A172 (cell line): ENCODE data around the gene TMEM178B. TPM values are rescaled to one million over a fixed set of nuclear protein-coding genes. Genes with fewer than 3 reads are reported as not detected.
A peak's percentile ranks its signal among the peaks of the same experiment; 100 is the strongest.

Experiments used
- DNase-seq: peaks from one replicate; pipeline ENCODE4 v3.0.0-alpha.2; 2015; ENCODE audit warnings: low spot score
- total RNA-seq: library from RNA; depleted of rRNA; stranded (reverse); fragments of >200 nt; shearing (Covaris generic); gene quantifications from 2 replicates; pipeline ENCODE4 v1.2.3, GENCODE V29; 2014

The TMEM178B gene
- total RNA-seq, 1 experiment from 2014 or later: 0.50 TPM

DNA sequence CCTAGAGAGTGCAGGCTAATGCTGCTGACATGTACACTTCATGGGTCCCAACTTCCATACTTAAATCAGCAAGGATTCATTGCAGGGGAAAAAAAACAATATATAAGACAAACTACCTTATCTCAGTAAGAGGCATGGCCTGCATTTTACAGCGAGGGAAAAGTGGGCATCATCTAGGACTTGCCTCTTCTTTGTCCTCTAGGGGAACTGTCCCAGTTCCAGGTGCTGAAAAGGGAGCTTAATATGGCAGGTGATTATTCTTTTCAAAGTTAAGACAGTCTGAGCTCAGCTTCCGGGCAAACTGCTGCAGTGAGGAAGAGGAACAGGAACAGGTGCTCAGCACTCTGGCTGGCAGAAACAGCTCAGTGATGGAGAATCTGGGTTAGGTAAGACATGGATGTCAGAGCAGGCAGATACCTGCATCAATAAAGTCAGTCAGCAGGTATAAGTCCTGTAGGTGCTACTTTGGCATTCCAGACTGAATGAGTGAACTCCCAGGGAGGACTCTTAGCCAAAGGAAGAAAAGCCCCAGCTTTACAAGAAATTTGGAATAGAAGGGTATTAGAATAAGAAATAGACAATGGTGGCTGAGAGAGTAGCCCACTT is 147.2 kb downstream of the TMEM178B start:
- DNase-seq: peak; percentile 3

DNA sequence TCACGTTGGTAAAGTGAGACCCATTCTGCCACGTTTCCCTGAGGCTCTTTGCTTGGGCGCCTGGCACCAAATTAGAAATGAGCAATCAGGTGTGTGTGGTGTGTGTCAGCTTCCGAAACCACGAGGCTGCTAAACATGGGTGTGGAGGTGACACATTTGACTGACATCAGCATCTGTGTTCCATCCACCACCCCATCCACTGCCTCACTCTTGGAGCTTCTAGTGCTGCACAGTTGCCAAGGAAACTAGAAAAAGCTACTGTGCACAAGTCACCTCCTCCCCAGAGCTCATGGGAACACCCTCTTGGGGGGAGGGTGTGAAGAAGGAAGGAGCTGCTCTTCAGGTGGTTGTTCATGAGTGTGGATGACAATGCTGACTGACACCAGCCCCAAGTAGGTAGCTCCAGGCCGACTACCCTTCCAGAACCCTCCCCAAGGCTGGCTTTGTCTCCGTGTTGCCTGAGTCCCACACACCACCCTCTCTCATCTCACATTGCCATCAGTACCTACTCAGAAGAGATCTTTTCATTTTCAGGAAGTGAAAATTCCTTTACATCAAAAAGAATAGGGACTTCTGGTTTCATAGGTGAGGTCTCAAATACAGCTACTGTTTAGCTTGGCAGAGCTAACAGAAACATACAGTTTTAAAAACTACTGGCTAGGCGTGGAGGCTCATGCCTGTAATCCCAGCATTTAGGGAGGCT is 152.2 kb downstream of the TMEM178B start:
- no peak for DNase-seq

DNA sequence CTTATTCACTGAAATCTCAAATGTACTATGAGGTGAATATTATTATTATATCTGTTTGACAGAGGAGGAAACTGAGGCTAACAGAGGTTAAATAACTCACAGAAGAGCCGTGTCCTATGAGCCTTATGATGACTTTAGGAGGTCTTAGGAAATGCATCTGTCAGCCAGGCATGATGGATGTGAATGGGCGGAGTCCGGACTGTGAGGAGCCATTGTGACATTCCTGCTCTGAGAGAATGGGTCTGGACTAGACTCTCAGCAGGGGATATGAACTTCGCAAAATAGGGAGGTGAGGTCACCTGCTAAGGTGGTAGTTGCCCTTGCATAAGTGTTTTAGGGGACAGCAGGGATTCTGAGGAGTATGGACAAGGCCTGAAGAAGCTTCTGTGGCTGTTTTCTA is 153.6 kb downstream of the TMEM178B start:
- no peak for DNase-seq

DNA sequence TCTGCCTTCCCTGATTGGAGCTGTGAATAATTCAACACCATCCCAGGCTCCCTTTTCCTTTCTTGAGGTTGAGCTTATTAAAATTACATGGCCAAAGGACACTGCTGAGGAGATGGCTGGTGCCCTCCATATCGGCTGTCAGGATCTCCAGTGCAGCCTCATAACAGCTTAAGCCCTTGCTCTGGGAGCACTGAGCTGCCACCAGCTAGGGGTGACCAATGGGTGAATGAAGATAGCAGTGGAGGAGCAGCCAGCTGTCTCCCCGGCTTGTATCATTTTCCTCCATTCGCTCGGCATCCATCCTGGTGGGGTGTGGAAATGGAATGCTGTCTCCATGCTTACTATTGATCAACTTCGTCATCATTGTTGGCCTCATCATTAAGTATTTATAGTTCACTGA is 154.6 kb downstream of the TMEM178B start:
- DNase-seq: no peak

DNA sequence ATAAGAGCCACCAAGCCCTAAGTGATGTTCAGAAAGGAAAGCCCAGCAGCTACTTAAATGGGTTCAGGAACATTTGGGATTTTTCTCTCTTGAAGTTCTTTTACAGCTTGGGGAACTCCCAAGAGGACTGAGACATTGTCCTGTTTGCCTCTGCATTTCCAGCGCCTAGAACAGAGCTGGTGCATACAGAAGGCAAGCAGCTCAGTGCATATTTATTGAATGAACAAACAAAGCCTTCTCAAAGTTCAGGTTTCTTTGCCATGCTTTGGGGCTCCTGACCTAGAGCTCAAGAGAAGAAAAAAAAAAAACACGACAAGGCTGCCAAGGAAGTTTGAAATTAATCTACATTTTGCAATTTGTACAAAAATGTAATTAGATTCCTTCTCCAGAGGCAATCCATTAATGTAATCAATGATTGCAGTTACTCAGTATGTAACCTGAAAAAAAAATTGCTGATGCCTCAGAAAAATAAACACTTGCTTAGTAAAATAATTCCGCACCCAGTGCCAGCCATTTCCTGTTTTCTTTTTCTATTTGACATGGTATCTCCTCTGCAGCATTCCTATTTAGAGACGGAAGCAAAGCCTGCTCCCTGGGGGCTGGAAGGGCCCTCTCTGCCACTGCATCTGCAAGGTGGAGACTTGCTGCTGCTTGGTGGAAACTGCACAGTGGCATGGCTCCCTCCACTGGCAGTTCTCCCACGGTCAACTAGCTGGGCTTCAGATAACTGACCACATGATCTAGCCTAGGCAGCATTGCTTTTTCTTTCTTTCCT is 157.3 kb downstream of the TMEM178B start:
- peak; percentile 38 for DNase-seq

DNA sequence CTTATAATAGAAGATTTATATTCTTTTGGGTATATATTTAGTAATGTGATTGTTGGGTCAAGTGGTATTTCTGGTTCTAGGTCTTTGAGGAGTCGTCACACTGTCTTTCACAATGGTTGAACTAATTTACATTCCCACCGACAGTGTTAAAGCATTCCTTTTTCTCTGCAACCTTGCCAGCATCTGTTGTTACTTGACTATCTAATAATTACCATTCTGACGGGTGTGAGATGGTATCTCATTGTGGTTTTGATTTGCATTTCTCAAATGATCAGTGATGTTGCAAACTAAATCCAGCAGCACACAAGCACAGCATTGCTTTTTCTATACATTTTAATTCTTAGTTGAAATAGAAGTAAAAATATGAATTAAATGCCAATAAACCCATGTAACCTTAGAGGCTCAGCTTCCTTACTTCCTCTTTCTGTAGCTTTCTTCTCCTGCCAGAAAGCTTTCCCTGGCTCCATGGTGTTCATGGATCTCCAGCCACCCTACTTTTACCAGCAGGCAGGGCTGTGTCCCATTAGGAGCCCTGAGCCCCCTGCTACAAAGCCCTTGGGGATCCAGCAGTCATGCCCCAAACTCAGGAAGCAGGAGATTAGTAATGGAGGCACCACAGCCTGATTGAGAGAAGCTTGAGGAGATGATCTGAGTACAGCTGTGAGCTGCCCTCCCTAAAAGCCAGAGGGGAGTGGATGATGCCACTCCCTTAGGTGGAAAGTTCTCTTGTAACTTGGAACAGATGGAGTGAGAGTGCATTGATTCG is 158.6 kb downstream of the TMEM178B start:
- no peak for DNase-seq

DNA sequence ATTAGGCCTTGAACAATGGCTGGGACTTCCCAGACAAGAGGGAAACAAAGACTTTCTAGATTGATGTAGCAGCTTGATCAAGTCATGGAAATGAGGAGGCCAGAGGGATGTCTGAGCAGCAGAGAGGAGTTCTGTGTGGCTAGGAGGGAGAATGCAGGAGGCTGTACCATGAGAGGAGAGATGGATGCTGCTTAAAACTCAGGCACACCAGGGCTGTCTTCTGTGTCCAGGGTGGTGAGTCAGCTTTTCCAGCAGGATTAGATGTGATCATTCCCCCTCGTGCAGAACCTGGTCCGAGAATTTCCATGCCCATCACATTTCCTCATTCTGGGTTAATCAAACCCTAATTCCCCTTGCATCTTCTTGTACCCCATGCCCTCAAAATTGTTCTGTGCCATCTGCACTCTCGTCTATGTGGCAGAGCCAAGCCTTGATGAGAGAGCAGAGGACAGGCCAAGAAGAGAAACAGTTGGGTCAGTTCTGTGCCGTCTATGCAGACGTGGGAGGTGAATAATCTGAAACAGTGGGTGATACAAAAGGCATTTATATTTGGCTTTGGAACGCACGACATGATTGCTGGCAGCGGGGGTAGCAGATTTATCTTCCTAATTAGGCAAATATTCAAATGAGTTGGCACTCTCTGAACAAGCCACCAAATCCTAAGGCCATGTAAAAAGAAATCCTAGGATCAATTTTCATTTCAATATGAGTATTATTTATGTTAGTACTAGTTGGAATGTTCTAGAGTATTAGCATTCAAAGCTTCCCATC is 160.7 kb downstream of the TMEM178B start:
- DNase-seq: no peak

DNA sequence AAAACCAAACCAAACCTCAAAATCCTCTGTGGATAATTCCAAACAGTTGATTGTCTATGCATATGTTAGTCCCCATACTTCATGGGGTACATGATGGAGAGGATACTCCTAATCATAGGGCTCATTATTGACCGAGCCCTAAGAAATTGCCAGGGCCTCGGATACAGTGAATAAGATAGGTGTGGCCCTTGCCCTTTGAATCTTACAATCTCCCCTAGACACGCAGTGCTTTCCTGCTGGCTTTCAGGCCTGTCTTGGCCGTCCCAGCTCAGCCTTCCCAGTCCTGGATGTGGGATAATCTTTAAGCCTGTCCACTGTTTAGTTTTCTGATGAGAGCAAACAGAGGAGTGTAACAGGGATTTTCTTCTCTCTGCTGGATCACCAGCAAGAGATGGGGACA is 161.8 kb downstream of the TMEM178B start:
- DNase-seq: no peak

DNA sequence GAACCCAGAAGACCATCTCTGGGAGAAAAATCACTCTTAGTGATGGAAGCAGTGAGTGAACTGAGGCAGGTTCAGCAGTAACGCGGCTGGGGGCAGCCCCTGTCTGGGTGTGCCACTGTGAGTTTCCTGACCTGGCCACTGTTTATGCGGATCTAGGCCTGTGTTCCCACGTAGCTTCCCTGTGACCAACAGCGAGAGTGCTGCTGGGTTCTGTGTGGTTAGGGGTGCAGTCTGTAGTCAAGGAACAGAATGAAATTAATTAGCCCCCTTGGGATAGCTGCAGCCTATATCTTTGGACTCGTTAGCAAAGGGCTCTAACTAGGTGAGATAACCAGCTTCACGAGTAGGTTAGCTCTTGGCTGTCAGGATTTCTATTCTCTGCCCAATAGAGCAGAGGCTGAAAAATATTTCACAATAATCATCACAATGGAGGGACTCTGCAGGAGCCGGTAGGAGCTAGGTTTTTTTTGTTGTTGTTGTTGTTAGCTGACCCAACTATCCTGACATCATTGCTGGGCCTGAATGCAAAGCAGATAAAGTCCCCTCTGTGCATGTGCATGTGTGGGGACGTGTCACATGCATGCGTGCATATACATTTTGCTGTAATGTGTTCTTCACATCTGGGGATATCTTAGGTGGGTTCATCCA is 164.9 kb downstream of the TMEM178B start:
- DNase-seq: no peak

DNA sequence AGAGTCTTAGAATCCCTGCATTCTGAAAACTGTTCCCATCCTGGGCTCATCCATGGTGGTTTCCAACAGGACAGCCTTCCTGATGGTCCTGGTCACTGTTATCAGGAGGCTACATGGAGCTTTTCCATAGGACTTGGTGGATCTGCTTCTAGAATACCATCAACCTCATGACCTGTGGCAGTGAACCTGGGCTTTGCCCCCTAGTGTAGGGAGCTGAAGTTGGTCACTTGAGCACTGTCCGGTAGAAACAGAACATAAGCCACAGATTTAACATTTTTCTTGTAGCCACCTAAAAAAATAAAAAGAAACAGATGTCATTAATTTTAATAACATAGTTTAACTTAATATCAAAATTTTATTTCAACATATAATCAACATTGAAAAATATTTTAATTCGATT is 165.8 kb downstream of the TMEM178B start:
- DNase-seq: no peak

DNA sequence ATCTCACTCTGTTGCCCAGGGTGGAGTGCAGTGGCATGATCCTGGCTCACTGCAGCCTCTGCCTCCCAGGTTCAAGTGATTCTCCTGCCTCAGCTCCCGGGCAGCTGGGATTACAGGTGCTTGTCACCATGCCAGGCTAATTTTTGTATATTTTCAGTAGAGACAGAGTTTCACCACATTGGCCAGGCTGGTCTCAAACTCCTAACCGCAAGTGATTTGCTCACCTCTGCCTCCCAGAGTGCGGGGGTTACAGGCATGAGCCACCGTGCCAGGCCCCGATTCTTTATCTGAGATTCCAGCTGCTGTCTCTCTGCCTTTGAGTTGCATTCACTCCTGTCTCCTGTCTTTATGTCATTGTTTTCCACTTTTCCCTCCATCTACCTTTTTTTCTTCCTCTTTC is 168.7 kb downstream of the TMEM178B start:
- DNase-seq: no peak

DNA sequence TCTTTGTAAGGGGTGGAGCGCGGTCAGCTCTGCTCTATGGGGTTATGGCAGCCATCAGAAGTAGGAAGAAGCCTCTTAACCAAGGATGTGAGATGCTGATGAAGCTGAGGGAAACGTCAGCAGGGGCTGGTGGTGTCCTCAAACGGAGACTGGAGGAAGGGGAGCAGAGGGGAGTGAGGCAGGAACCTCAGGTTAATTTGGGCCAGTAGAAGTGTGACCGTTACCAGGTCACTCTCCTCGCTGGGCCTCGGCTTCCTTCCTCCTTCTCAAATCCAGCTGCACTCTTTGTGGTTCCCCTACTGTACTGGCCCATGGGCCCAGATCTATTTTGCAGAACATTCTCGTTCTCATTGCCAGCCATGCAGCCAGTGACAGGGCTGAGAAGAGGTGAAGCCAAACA is 169.5 kb downstream of the TMEM178B start:
- DNase-seq: no peak

DNA sequence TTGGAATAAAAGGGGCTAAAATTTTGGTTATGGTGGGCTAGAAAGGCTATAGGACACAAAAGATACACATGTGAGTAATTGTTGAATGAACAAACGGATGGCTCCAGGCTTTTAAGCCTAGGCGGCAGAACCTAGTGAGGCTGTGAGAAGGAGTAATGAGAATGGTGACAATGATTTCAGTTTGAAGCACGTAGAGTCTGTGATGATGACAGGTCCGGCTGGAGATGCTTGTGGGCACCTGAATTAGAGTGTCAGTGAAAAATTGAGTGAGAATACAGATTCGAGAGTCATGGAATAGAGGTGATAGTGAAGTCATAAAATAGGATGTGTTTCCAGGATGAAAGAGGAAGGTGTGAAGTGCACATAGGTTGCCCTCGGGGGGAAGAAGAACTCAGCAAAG is 170.6 kb downstream of the TMEM178B start:
- no peak for DNase-seq

DNA sequence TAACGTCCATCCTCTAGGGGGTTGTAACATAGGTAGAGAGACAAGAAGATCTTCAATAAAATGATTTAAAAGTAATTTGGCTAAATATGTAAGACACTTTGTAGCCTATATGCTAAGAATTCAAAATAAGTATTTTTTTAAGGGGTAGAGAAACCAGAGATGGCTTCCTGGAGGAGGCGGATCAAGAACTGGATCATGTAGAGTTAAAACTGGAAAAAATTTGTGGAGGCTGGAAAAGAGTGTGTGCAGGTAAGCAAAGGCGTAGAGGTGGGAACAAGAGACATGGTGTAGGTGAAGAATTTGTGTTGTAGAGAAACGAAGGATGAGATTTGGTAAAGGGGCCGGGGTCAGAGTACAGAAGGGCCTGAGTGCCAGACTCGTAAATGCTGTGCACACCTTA is 172.6 kb downstream of the TMEM178B start:
- no peak for DNase-seq

DNA sequence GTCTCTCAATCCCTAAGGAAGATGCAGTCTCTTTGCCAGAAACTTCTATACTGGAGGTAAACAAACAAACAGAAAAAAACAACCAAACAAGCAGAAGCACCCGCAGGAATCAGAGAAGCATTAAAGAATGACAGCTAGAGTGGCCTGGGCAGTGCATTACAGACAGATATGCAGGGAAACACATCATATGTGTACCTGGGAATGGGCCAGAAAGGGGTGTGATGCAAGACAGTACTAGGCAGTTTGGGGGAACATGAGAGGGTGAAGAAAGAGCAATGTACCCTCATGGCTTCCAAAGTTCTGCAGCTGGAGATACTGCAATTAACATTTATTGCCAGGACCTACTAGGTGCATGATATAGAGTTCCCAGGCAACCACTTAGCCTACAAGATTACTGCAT is 177.3 kb downstream of the TMEM178B start:
- no peak for DNase-seq

DNA sequence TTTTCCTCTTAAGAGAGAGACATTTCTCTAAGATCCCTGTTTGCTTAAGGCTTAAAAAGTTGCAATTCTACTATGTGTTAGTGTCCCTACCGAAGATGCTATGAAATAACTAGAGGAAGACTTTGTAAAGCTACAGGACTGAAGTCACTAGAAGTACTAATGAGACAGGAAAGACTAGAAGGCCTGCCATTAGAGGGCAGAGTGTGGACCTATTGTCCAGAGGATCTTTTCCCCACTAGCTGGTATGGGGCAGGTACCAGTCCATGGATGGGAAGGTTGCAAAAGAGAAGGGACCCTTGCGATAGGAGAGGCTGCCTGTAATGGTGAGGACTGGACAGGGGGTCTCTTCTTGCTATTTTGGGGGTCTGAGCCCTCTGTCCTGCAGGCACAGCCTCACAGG is 178.1 kb downstream of the TMEM178B start:
- no peak for DNase-seq

DNA sequence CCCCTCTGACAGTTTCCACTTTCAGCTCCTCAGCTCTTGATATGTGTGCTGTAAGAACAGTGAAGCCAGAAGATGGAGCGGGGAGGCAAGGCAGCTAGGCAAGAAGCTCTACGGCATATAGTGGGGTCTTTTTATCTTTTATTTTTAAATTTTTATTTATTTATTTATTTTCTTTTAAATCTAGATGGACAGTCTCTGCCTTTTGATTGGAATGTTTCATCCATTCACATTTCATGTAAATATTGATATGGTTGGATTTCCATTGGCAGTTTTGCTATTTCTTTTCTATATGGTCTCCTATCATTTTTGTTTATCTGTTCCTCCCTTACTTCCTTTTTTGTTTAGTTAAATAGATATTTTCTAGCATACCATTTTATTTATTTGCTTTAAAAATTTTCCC is 183.7 kb downstream of the TMEM178B start:
- no peak for DNase-seq

DNA sequence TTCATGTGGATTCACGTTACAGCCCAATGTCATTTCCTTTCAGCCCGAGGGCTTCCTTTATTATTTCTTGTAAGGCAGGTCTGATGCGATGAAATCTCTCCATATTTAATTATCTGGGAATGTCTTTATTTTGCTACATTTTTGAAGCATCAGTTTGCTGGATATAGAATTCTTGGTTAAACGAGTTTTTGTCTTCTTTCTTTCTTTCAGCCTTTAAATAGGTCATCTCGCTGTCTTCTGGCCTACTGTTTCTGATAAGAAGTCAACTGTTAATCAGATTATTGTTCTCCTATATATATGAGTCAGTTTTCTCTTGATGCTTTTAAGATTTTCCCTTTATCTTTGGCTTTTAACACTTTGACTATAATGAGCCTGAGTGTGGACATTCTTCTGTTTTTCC is 184.7 kb downstream of the TMEM178B start:
- no peak for DNase-seq

DNA sequence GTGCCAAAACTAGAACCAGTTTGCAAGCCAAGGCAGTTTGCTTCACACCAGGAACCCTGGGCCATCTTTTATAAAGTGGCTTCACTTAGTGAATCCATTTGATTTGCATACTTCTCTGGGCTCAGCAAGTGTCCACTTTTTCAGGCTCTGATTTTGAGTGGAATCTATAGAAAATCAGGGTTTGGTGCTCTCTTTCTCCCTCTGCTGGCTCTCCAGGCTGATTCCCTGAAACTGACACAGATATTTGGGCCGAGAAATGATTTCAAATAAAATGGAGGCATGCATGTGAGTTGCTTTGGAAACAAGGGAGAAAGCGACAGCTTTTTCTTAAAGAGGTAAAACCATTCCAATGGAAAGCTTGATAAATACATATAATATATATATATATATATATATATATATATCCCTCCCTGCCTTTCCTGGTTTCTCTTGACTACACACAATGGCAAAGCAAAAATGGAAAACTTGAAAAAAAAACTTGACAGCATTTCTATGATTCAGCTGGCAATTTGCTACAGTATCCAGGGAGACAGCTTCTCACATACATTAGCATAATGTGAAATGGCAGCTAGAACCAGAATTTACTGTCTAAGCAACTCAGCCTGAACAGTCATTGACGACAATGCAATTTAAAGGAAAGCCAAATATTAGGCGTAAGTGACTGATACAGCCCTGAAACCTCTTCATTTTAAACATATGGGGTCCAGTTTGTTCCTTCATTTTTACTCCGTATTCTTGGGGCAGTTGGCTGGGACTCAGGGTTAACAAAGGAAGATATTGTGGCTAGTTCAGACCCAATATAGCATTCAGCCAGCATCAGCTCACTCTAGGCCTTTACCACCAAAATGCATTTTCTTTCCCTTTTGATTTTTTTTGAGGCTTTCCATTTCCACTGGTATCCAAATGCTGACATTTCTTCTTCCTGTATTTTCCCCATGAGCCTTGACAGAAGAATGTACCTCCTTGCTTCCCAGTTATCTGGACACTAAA is 188.5 kb downstream of the TMEM178B start:
- DNase-seq: no peak

DNA sequence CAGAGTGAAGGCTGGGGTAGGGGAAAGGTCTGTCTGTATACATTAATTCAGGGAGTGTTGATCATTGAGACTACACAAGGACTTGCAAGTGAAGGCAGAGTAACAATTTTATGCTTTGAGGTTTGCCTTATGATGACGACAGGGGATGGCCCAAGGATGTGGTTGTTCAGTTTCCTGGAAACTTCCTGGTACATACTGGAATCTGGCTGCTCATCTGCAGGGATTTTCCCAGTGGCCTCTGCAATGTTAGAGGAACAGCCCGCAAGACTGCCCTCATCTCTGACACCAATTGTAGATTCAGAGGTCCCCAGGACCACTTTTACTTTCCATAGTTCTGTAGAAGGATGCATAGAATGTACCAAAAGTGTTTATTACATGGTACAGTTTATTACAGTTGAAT is 189.6 kb downstream of the TMEM178B start:
- no peak for DNase-seq
